ENCODE results near the gene PDCD11.

Gene PDCD11

DNA sequence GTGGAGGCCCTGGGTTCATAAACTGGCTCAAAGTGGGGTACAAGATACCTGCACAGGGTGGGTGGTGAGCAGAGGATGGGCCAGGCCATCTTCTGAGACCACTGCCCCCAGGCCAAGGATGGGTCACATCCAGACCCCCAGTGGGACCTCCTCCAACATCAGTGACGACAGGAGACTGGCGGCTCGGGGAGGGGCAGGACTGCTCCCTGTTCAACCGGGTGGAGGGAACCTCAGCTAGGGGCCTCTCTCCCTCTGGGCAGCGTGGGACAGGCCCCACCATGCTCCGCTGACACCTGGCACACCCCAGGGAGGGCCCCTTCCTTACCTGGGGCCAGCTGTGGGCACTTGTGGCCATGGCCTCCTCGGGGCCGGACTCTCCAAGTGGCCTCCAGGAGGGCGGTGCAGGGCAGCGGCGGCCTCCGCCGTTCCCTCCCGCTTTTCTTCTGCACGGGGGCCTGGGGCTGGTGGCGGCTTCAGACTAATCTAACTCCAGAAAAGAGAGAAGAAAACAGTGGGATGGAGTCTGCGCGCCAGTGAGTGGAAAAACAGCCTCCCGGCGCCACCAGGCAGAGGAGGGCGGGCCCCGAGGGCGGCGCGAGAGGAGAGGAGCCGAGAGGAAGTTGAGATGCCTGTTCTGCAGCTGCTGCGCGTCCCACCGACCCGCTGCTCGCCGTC lies 55.5 kb downstream of the PDCD11 start, which contains the start of gene CALHM2:
CALHM2 (minus strand) TSS at position 540 of the 675 bp plus-strand sequence. CDS start 2,429 bp downstream, outside the sequence.
- peak; percentile 82 for DNase-seq

GRCh38 chr10:103452506-103453230 lies 56.2 kb downstream of the PDCD11 start:
- no peak for DNase-seq

DNA sequence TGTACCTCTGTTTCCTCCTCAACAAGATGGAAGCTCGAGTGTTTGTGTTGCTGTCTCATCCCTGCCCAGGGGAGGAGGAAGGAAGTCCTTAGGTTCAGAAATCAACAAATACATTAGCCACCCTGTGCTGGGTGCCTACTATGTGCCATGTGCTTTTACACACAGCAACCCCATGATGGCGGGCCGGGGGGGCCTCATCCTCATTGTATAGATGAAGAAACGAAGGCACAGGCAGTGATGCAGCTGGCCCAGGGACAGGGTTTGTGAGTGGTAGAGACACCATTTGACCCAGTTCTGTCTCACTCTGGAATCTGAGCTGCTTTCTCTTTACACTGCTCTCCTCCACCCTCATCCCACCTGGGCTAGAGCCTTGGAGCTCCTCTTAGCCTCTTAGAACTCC lies 57.6 kb downstream of the PDCD11 start:
- DNase-seq = no peak

DNA sequence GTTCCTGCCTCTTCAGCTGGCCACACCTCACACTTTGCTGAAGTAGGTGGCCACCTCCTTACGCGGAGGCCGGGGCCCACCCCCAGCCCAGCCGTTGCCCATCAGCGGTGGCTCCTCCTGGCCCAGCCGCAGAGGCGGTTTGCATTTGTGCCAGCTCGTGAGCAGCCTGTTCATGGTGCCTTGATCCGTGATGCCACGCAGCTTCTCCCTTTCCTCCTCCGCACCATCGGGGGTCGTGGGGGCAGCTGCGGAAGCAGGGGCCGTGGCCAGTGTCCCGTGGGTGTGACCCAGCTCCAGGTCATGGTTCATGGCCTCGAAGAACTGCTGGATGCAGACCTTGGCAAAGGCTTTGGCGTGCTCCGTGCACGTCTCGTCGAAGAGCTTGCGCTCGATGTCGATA lies 58.8 kb downstream of the PDCD11 start:
- DNase-seq = no peak

- no peak for DNase-seq
Measured at GRCh38 chr10:103456074-103456660, 59.7 kb downstream of the PDCD11 start.

DNA sequence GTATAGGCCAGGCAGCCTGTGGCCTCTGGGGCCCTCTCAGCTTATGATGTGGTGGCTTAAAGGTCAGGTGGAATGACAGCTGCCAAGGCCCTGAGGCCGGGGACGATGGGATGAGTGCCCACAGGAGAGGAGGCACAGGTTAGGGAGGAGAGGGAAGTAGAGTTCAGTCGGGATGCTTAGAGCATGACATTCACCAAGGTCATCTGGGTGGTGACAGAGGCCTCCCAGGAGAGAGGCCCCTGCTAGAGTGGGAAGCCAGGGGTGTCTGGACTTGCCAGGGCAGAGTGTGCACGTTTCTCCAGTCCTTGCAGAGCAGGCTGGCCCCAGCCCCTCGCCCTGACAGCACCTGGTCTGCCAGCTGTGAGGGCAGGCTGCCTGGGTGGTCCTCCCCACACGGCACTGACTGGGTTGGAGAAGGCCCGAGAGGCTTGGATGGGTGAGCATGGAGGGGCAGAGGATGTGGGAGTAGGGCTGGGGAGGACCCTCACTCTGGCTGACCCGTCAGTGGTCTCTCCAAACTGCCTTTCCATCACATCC lies 60.8 kb downstream of the PDCD11 start:
- DNase-seq = no peak

GRCh38 chr10:103457896-103458583 lies 61.6 kb downstream of the PDCD11 start:
- DNase-seq = no peak

GRCh38 chr10:103458720-103459119 lies 62.3 kb downstream of the PDCD11 start, which contains the start of gene CALHM1:
Gene CALHM1 (minus strand): TSS chr10:103458900. CDS start chr10:103458751, 149 bp downstream.
- no peak for DNase-seq

- no peak for DNase-seq
Measured at GRCh38 chr10:103459615-103460014, 63.2 kb downstream of the PDCD11 start.

- DNase-seq = no peak
Measured at GRCh38 chr10:103463499-103463898, 67.1 kb downstream of the PDCD11 start.

- DNase-seq = no peak
Measured at GRCh38 chr10:103465411-103466179, 69.2 kb downstream of the PDCD11 start.

DNA sequence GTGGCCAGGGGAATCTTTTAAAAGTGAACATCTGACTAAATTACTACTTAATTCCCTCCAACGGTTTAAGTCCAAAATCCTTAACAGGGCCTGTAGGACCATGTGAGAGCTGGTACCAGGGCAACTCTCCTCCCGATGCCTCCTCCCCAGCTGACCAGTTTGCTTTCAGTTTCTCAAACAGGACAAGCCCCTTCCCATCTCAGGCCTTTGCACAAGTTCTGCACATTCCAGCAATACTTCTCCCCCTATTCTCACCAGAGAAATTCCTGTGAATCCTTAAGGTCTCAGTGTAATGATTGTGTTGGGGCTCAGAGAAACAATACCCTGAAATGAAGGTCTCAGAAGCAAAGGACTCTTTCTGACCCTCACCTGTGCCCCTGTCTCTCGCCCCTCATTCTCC lies 70.3 kb downstream of the PDCD11 start:
- no peak for DNase-seq

DNA sequence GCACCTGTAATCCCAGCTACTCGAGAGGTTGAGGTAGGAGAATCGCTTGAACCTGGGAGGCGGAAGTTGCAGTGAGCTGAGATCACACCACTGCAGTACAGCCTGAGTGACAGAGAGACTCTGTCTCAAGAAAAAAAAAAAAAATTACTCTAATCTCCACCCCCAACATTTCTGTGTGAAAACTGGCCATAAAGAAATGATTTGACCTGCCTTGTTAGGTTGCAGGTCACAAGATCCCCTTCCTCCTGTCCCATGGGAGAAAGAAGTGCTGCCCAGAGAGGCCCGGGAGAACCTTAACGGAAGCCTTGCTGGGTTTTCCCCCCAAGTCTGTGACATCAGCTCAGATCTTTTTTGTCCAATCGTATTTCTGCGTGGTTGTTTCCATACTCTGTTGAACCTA lies 71.0 kb downstream of the PDCD11 start:
- DNase-seq = no peak

GRCh38 chr10:103469201-103469600 lies 72.8 kb downstream of the PDCD11 start:
- DNase-seq = no peak

DNA sequence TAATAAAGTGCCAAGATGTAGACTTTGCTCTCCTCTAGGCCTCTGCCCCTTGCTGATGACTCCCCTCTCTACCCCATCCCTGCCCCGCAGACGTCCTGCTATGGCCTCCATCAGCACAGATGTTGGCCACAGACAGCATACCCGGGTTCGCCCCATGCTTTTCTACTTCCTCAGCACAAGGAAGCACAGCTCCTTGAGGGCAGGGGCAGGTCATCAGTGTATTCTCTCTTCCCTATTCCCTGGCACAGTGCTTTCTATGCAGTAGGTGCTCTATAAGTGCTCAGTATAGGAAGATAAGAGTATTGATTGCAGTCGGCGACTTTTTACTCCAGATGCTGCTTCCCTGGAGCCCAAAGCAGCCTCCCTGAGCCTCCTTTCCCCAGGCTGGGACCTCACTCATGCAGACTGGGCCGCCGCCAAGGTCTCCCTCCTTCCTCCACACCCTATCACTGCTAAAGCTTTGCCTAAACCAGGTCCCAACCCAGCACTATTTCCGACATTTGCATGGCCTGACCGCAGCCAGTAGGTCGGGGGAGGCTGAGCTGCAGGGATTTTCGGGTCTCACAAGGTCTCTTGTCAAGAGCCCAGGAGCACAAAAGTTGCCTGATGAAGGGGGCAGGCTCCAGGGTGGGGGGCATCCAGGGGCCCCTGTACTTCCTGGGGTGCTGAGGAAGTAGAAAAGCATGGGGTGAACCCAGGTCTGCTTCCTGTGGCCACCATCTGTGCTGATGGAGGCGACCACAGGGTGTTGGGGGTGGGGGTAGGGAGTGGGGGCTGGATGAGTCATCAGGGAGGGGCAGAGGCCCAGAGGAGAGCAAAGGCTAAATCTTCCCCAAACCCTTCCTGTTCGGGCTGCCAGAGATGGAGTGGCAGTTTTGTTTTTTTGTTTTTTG lies 74.6 kb downstream of the PDCD11 start:
- peak; percentile 70 for DNase-seq

- no peak for DNase-seq
Measured at GRCh38 chr10:103472005-103472404, 75.6 kb downstream of the PDCD11 start.

- no peak for DNase-seq
Measured at GRCh38 chr10:103473261-103473671, 76.8 kb downstream of the PDCD11 start.

DNA sequence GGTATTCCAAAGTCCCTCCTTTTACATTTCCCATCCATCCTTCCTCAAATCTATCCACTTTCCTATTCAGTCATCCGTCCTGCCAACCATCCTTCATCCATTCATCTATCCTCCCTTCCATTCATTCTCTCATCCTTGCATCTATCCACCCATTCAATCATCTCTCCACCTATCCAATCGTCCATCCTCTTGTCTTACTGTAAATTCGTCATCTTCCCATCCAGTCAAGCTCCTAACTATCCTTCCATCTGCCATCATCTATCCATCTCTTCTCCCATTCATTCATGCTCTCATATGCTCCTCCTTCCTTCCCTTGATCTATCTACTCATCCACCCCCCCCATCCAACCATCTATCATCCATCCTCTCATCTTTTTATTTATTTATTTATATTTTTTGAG lies 77.7 kb downstream of the PDCD11 start:
- DNase-seq = no peak

DNA sequence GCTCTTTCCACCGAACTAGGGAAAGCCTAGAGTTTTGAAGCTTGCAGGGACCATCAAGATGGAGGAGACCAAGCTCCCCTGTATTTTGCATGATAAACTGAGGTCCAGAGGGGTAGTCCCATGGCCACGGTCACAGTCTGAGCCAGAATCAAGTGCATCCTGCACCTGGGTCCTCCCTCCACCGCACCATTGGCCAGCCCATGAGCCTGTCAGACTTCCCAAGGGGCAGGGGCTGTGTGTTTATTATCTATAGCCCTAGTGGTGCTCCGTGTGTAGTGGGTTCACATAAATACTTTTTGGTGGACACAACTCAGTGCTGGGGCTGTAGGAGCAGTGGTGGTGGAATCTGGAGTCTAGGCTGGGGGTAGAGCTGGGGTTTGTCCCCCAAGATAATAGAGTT lies 79.0 kb downstream of the PDCD11 start:
- no peak for DNase-seq

DNA sequence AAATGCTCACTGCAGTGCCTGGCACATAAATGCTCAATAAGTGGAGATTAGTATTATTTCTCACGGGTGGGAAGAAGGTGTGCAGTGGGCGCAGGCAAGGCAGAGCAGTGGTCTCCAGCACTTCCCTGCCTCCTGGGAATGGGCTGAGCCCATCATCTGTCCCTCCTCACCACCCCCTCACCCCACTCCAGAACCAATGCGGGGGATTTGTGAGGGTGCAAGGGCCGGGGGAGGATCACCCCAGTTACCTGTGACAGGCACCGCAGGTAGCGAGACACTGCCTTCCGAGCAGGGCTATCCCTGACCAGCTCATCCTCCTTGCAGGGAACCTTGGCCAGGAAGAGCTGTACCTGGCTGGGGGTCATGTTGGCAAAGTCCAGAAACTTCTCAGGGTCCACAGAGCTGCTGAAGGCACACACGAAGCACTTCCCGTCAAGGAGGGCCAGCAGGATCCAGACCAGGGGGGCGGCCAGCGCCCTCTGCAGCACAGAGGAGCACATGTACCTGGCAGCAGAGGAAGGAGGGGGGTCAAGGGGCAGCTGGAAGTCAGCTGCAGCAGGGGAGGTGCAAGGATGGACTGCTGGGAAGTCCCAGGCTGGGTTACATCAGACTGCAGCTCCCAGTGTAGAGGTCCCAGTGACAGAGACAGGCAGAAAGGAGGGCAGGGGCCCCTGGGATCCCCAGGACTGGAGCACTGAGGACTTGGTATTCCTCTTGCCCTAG lies 79.8 kb downstream of the PDCD11 start:
- DNase-seq = no peak

DNA sequence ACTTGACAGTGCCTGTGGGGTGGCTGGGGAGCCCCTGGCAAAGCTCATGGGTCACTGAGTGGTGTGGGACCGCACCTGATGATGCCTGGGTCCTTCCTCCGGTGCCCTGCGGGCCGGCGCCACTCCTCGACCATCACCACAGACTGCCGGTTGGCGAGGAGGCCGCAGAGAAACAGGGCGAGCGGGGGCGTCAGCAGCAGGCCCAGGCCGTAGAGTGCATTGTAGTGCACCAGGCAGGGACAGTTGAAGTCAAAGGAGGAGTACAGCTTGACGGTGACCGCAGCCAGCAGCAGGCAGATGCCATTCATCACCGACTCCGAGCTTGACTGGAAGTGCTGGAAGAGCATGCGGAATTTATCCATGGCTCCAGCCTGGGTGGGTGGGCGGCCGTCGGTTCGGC lies 82.2 kb downstream of the PDCD11 start:
- DNase-seq = no peak

Data from stimulated activated CD4-positive, alpha-beta T cell treated with anti-CD3 and anti-CD28 coated beads, Interleukin-15, amount 100 ng/mL, for 24 hours (primary cell).